ENCODE data around the gene HLA-B. TPM values are rescaled to one million over a fixed set of nuclear protein-coding genes. Genes with fewer than 3 reads are reported as not detected.
"Not testable (repeated sequence)": the region's sequence is repeated elsewhere in the genome, so short reads cannot be mapped to it uniquely, and the experiment has no call there.

Gene HLA-B
- total RNA-seq, 4 donors from 2014 or later: 719 to 1,698 (median 1,160) TPM

DNA sequence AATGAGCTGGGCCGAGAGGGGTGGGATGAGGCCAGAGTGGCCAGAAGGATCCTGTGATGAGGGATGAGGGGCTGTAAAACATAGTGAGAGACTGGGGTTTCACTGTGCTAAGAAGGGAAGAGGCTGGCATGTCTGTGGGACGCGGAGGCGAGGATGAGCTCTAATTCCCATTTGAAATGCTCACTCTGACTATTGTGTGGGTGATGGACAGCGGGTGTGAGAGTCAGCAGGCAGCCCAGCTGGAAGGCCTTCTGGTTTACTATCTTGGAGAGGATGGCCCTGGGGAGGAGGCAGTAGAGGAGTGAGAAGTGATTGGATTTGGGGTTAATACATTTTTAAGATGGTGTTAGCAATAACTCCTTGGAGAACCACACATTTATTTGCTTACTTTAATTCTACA is 37.0 kb upstream of the HLA-B start:
- DNase-seq (ENCODE audit: low spot score): no peak
- TF ChIP-seq, protein P1, sequence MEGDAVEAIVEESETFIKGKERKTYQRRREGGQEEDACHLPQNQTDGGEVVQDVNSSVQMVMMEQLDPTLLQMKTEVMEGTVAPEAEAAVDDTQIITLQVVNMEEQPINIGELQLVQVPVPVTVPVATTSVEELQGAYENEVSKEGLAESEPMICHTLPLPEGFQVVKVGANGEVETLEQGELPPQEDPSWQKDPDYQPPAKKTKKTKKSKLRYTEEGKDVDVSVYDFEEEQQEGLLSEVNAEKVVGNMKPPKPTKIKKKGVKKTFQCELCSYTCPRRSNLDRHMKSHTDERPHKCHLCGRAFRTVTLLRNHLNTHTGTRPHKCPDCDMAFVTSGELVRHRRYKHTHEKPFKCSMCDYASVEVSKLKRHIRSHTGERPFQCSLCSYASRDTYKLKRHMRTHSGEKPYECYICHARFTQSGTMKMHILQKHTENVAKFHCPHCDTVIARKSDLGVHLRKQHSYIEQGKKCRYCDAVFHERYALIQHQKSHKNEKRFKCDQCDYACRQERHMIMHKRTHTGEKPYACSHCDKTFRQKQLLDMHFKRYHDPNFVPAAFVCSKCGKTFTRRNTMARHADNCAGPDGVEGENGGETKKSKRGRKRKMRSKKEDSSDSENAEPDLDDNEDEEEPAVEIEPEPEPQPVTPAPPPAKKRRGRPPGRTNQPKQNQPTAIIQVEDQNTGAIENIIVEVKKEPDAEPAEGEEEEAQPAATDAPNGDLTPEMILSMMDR (IDR thresholded peaks at IDR 0.05): no peak
- ATAC-seq (ENCODE audit: low FRiP score): no peak

DNA sequence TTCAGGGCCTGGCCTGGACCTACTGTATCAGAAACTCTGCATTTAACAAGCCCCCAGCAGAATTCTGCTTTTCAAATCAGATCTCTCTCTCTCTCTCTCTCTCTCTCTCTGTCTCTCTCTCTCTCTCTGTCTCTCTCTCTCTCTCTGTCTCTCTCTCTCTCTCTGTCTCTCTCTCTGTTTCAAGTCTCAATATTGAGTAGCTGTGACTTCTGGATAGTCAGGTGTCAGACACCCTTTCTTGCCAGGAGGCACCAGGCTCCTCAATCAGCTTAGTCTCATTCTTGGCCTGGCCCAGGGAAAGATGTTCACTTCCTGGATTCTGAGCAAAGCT is 32.8 kb upstream of the HLA-B start:
- not testable (repeated sequence) for ATAC-seq (ENCODE audit: low FRiP score); DNase-seq (ENCODE audit: low spot score)

DNA sequence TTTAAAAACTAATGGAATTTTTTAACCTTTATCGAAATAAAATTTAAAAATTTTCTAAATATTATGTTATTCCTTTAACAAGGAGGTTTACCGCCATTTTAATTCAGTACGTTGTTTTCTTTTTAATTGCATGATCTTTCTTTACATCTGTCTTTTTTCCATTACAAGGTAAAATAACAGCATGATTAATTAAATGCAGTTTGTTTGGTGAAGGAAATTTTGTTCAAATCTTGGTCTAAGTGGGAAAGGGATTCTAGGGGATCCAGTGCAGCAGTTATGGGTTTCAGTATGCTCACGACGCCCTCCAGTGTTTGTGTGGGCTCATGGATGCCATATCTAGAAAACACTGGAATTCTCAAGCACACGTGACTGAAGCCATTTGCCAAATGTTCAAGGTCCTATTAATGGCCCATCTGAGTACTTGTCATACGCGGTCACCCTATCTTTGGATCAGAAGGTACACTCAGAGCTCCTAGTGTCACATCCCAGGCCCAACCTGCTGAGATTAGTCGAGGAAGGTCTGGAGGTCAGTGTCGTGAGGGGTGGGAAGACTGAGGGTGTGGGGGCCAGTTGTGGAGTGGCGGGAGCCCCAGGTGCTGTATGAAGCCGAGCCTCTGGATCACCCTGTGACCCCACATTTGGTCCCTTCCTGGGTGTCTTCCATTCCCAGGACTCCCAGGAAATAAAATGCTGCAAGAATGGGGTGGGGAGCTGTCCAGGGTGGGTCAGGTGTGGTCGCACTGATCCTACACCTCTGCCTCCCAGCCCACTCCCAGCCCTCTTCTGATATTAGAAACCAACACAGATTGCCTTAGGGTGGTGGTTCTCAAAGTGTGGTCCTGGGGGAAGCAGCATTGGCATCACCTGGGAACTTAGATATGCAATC is 32.2 kb upstream of the HLA-B start:
- ATAC-seq (ENCODE audit: low FRiP score); DNase-seq (ENCODE audit: low spot score): not testable (repeated sequence)

DNA sequence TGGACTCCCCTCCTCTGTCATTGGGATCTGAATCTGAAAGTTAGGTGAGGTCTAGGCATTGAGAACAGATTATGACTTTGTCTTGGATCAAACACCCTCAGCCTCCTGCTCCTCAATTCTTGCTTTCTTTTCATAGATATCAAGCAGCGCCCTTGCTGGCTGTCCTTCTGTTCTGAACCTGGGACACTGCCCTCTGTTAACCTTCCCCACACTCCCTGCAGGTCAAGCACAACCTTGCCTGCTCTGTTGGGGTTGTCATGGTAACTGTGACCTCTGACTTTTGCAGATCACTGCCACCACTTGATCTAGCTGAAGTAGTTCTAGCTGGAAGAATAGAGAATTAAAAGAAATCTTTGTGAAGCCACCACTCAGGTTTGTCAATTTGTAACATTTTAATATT is 30.0 kb upstream of the HLA-B start:
- DNase-seq (ENCODE audit: low spot score): no peak
- no peak for ATAC-seq (ENCODE audit: low FRiP score)
- TF ChIP-seq, protein P1 (IDR thresholded peaks at IDR 0.05): no peak

DNA sequence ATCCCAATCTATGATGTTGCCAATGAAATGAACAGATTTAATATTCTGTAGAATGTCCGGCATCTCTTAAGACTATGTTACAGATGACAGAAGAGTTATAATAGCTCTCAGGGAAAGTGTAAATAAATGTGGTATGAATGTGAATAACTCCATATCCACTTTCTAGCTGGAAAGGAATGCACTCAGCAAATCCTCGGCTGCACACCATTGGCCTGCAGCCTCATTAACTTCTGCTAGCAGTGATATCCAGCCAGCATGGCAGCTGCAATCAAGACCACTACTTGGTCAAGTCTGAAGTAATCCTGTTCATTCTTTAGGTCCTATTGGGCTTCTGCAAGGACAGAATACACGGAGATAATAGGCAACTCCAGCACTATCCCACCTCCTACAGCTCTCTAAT is 29.1 kb upstream of the HLA-B start:
- TF ChIP-seq, protein P1 (IDR thresholded peaks at IDR 0.05): no peak
- ATAC-seq (ENCODE audit: low FRiP score) (no peak), DNase-seq (ENCODE audit: low spot score) (no peak)

DNA sequence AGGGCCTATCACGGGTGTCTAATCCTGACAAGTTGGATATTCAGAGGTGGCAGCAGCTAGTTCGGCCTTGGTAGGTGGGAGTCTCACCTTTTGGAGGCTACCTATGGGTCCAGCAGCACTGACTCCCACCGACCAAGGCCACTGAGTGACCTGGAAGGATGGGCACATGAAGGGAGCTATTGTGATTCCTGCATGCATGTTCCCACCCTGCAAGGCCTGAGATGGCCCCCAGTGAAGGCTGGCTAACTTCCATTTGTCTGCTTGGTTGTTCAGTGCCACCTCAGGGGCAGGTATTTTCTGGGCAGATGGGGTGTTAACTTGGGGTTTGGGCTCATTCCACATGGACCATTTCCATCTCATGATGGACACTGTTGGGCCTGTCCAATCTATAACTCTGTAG is 28.1 kb upstream of the HLA-B start:
- ATAC-seq (ENCODE audit: low FRiP score) (no peak), DNase-seq (ENCODE audit: low spot score) (no peak)
- TF ChIP-seq, protein P1 (IDR thresholded peaks at IDR 0.05): no peak

DNA sequence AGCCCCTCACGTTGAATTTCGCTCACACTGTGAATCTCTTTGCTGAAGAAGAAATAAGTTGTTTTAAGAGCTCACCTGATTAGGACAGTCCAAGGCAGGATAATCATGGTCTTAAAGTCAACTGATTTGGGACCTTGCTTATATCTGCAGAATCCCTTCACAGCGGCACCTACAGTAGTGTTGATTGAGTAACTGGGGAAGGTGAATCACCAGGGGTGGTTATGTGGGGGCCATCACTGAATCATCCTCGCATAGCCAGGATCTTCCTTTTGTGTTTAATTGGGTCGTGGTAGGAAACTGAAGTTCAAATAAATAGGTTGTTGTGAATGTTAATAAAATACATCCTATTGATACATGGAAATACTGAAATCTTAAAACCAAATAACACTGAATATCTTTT is 26.2 kb upstream of the HLA-B start:
- no peak for ATAC-seq (ENCODE audit: low FRiP score)
- no peak for DNase-seq (ENCODE audit: low spot score)
- TF ChIP-seq, protein P1 (IDR thresholded peaks at IDR 0.05): no peak

DNA sequence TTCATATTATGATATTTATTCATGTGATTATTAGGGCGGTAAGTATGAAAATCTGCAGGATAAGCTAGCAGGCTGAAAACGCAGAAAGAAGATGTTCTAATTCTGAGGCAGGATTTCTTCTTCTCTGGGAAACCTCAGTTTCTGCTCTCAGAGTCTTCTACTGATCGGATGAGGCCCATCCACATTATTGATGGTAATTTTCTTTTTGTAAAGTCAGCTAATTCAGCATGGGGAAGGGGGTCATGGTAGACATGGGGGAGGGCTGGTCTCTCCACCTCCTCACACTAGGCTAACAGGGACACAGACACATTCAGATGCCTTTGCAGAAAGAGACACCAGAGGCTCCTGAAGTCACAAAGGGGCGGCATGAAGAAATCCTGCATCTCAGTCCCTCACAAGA is 24.7 kb upstream of the HLA-B start:
- DNase-seq (ENCODE audit: low spot score) (no peak), ATAC-seq (ENCODE audit: low FRiP score) (no peak)
- TF ChIP-seq, protein P1 (IDR thresholded peaks at IDR 0.05): no peak
